HepG2 (cell line): ENCODE results near the gene ECD. TPM values are rescaled to one million over a fixed set of nuclear protein-coding genes. Genes with fewer than 3 reads are reported as not detected.

Experiments
- AKNA ChIP-seq: sonication (generic); formaldehyde crosslinking; IDR thresholded peaks from 2 replicates; pipeline ENCODE4 v1.4.0; 2020; ENCODE audit warnings: missing genetic modification reagents, borderline replicate concordance
- BHLHE40 ChIP-seq: IDR thresholded peaks from 2 replicates; pipeline ENCODE4 v1.6.1; 2011; ENCODE audit warnings: low read length, improper control_type of control experiment
- GATAD2A ChIP-seq: IDR thresholded peaks from 2 replicates; pipeline ENCODE4 v1.6.1; 2016
- HMG20B ChIP-seq: conservative IDR thresholded peaks from 2 replicates; pipeline ENCODE4 v1.6.1; 2016; ENCODE audit warnings: missing genetic modification reagents, missing compliant biosample characterization
- HNF4A ChIP-seq: sonication (generic); formaldehyde crosslinking; IDR thresholded peaks from 2 replicates; pipeline ENCODE4 v1.4.0; 2020; ENCODE audit warnings: missing genetic modification reagents
- MXD3 ChIP-seq: IDR thresholded peaks from 2 replicates; pipeline ENCODE4 v1.6.1; 2016; ENCODE audit warnings: mild to moderate bottlenecking, missing biosample characterization, missing genetic modification reagents
- SALL1 ChIP-seq: sonication (generic); formaldehyde crosslinking; IDR thresholded peaks from 2 replicates; pipeline ENCODE4 v1.8.0; 2022; ENCODE audit warnings: mild to moderate bottlenecking, missing genetic modification reagents
- ZNF142 ChIP-seq: sonication (generic); formaldehyde crosslinking; IDR thresholded peaks from 2 replicates; pipeline ENCODE4 v1.4.0; 2020; ENCODE audit warnings: missing genetic modification reagents
- polyA plus RNA-seq, 8 experiments: library from polyadenylated mRNA; depleted of rRNA in 3 of 8; stranded (reverse) in 7 of 8; unstranded in 1 of 8; fragments of >200 nt; fragmentation: Illumina TruSeq in 4 of 8; extraction: Trizol in 4 of 8; gene quantifications; 2 replicates each; pipeline versions ENCODE4 v1.2.1 to v1.2.3, GENCODE V29; 2011 to 2016; ENCODE audit warnings: low read depth in 4 of 8, missing spikeins in 1 of 8, mixed read lengths in 1 of 8; ENCODE audit not compliant: insufficient read depth in 1 of 8
- total RNA-seq, 5 experiments: library from RNA; depleted of rRNA; stranded (reverse); fragments of >200 nt; fragmentation: Illumina TruSeq; extraction: Trizol; gene quantifications; 2 replicates each; pipeline ENCODE4 v1.2.3, GENCODE V29; 2016; ENCODE audit warnings: low read depth in 1 of 5
- TF ChIP-seq, protein P1 (sequence below): conservative IDR thresholded peaks from 2 replicates; pipeline ENCODE4 v1.6.1; 2018; ENCODE audit warnings: missing genetic modification reagents
- TF ChIP-seq, protein P2 (sequence below): sonication (generic); formaldehyde crosslinking; IDR thresholded peaks from 2 replicates; pipeline ENCODE4 v1.5.1; 2020; ENCODE audit warnings: mild to moderate bottlenecking, missing genetic modification reagents, borderline replicate concordance

Gene ECD
- total and polyA plus RNA-seq, 2 of the 13 experiments (the other 11 are each of a cell fraction or from before 2014, with no cell fraction given), result 21.5 to 27.6 TPM

DNA sequence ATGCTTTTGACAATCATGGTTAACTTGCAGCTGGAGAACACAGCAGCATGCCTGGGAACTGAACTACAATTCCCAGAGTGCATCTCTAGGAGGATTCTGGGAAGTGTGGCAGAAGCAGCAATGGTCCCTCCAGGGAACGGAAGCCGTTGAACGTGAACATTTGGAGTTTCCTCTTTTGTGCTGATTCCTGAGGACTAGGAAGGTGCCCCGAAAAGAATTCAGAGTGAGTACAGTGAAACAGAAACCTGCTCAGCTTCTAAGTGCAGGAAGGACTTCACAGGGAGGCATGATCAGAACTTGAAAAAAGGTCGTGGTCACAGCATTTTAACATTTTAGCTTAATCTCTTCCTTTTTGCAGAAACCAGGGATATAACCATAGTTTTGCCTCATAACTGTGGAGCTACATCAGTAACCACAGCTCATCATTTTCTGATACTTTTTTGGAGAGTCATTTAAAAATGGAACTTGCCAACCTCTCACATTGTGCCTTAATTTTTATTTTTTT is 57.4 kb downstream of the ECD start, which contains the start of gene NUDT13 (continued):
- no peak for TF ChIP-seq AKNA
- no peak for TF ChIP-seq MXD3 (CRISPR knock-in tag)
- TF ChIP-seq ZNF142 (CRISPR knock-in tag), result peak; percentile 14; the same call in 1 of the 2 replicates
- TF ChIP-seq HMG20B (CRISPR knock-in tag), result no peak
- TF ChIP-seq SALL1, result 0 out of 2 replicates have a peak, but pooled peaks have one; percentile 26
- TF ChIP-seq GATAD2A (CRISPR knock-in tag), result peak; percentile 59
- TF ChIP-seq HNF4A, result no peak
- TF ChIP-seq BHLHE40, result no peak
- TF ChIP-seq, protein P1, sequence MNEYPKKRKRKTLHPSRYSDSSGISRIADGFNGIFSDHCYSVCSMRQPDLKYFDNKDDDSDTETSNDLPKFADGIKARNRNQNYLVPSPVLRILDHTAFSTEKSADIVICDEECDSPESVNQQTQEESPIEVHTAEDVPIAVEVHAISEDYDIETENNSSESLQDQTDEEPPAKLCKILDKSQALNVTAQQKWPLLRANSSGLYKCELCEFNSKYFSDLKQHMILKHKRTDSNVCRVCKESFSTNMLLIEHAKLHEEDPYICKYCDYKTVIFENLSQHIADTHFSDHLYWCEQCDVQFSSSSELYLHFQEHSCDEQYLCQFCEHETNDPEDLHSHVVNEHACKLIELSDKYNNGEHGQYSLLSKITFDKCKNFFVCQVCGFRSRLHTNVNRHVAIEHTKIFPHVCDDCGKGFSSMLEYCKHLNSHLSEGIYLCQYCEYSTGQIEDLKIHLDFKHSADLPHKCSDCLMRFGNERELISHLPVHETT (CRISPR knock-in tag), result no peak
- TF ChIP-seq, protein P2, sequence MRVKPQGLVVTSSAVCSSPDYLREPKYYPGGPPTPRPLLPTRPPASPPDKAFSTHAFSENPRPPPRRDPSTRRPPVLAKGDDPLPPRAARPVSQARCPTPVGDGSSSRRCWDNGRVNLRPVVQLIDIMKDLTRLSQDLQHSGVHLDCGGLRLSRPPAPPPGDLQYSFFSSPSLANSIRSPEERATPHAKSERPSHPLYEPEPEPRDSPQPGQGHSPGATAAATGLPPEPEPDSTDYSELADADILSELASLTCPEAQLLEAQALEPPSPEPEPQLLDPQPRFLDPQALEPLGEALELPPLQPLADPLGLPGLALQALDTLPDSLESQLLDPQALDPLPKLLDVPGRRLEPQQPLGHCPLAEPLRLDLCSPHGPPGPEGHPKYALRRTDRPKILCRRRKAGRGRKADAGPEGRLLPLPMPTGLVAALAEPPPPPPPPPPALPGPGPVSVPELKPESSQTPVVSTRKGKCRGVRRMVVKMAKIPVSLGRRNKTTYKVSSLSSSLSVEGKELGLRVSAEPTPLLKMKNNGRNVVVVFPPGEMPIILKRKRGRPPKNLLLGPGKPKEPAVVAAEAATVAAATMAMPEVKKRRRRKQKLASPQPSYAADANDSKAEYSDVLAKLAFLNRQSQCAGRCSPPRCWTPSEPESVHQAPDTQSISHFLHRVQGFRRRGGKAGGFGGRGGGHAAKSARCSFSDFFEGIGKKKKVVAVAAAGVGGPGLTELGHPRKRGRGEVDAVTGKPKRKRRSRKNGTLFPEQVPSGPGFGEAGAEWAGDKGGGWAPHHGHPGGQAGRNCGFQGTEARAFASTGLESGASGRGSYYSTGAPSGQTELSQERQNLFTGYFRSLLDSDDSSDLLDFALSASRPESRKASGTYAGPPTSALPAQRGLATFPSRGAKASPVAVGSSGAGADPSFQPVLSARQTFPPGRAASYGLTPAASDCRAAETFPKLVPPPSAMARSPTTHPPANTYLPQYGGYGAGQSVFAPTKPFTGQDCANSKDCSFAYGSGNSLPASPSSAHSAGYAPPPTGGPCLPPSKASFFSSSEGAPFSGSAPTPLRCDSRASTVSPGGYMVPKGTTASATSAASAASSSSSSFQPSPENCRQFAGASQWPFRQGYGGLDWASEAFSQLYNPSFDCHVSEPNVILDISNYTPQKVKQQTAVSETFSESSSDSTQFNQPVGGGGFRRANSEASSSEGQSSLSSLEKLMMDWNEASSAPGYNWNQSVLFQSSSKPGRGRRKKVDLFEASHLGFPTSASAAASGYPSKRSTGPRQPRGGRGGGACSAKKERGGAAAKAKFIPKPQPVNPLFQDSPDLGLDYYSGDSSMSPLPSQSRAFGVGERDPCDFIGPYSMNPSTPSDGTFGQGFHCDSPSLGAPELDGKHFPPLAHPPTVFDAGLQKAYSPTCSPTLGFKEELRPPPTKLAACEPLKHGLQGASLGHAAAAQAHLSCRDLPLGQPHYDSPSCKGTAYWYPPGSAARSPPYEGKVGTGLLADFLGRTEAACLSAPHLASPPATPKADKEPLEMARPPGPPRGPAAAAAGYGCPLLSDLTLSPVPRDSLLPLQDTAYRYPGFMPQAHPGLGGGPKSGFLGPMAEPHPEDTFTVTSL, result no peak; the same call in 1 of the 2 replicates
